ENCODE data around the gene TMEM223. TPM values are rescaled to one million over a fixed set of nuclear protein-coding genes. Genes with fewer than 3 reads are reported as not detected.

The TMEM223 gene
- total and polyA plus RNA-seq, 9 of the 15 experiments (the other 6 are each of a cell fraction or from before 2014, with no cell fraction given) = 5.9 to 34.5 (median 19.6) TPM

DNA sequence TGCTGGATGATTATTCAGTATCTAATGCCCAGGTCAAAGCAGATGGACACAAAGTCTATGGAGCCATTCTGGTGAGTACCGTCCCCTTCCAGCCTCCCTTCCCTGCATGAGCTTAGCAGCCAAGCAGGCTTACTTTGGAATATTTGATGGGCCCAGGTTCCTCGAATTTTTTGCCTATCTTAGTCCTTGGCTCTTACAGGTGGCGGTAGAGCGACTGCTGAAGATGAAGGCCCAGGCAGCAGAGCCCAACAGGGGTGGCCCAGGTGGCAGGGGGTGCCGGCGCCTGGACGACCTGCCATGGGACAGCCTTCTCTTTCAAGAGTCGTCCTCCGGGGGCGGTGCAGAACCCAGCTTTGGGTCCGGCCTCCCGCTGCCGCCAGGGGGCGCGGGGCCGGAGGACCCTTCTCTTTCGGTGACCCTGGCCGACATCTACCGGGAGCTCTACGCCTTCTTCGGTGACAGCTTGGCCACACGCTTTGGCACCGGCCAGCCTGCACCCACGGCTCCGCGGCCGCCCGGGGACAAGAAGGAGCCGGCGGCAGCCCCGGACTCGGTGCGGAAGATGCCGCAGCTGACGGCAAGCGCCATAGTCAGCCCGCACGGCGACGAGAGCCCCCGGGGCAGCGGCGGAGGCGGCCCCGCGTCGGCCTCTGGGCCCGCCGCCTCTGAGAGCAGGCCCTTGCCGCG lies 5.3 kb downstream of the TMEM223 start (continued):
- TF ChIP-seq, protein P1, sequence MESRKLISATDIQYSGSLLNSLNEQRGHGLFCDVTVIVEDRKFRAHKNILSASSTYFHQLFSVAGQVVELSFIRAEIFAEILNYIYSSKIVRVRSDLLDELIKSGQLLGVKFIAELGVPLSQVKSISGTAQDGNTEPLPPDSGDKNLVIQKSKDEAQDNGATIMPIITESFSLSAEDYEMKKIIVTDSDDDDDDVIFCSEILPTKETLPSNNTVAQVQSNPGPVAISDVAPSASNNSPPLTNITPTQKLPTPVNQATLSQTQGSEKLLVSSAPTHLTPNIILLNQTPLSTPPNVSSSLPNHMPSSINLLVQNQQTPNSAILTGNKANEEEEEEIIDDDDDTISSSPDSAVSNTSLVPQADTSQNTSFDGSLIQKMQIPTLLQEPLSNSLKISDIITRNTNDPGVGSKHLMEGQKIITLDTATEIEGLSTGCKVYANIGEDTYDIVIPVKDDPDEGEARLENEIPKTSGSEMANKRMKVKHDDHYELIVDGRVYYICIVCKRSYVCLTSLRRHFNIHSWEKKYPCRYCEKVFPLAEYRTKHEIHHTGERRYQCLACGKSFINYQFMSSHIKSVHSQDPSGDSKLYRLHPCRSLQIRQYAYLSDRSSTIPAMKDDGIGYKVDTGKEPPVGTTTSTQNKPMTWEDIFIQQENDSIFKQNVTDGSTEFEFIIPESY (CRISPR knock-in tag; IDR thresholded peaks at IDR 0.05) = peak; percentile 47; the same call in 1 of the 2 replicates
- TF ChIP-seq GTF2A2 (tag; IDR thresholded peaks at IDR 0.05) (no peak), PHF20 (IDR thresholded peaks at IDR 0.05; ENCODE audit: partially characterized antibody) (peak; percentile 15), EP300 (IDR thresholded peaks at IDR 0.05; ENCODE audit: low read length) (peak; percentile 15; the same call in 1 of the 2 replicates), GTF2F1 (IDR thresholded peaks at IDR 0.05; ENCODE audit: low read depth, low read length) (0 out of 2 replicates have a peak, but pooled peaks have one; percentile 30), ZNF239 (CRISPR knock-in tag; IDR thresholded peaks at IDR 0.05) (no peak), ZNF586 (CRISPR knock-in tag; conservative IDR thresholded peaks at IDR 0.05) (no peak), NR2C2 (CRISPR knock-in tag; IDR thresholded peaks at IDR 0.05) (no peak), NR2C2 (tag; IDR thresholded peaks at IDR 0.05) (peak; percentile 87), ZNF551 (CRISPR knock-in tag; IDR thresholded peaks at IDR 0.05) (no peak), JUNB (CRISPR knock-in tag; conservative IDR thresholded peaks at IDR 0.05) (no peak), JUND (IDR thresholded peaks at IDR 0.05; ENCODE audit: borderline replicate concordance, low read depth, low read length) (peak; percentile 57; the same call in 1 of the 2 replicates), JUND (tag; IDR thresholded peaks at IDR 0.05; ENCODE audit: borderline replicate concordance, low read depth, low read length) (no peak; the same call in 2 of the 3 replicates), ZNF384 (IDR thresholded peaks at IDR 0.05; ENCODE audit: low read depth, low read length) (peak; percentile 41; the same call in 1 of the 2 replicates), ZKSCAN3 (CRISPR knock-in tag; IDR thresholded peaks at IDR 0.05) (no peak), CBX5 (IDR thresholded peaks at IDR 0.05; ENCODE audit: borderline replicate concordance, low read depth) (no peak), OTX1 (CRISPR knock-in tag; IDR thresholded peaks at IDR 0.05) (no peak), ZNF785 (CRISPR knock-in tag; IDR thresholded peaks at IDR 0.05) (no peak), ETV1 (tag; conservative IDR thresholded peaks at IDR 0.05; ENCODE audit: low read depth) (peak; percentile 6; the same call in 1 of the 2 replicates)
- TF ChIP-seq, protein P2, sequence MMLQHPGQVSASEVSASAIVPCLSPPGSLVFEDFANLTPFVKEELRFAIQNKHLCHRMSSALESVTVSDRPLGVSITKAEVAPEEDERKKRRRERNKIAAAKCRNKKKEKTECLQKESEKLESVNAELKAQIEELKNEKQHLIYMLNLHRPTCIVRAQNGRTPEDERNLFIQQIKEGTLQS (IDR thresholded peaks at IDR 0.05) = no peak
- TF ChIP-seq, protein P2 (CRISPR knock-in tag; conservative IDR thresholded peaks at IDR 0.05) = no peak; the same call in 1 of the 2 replicates
- TF ChIP-seq, protein P3, sequence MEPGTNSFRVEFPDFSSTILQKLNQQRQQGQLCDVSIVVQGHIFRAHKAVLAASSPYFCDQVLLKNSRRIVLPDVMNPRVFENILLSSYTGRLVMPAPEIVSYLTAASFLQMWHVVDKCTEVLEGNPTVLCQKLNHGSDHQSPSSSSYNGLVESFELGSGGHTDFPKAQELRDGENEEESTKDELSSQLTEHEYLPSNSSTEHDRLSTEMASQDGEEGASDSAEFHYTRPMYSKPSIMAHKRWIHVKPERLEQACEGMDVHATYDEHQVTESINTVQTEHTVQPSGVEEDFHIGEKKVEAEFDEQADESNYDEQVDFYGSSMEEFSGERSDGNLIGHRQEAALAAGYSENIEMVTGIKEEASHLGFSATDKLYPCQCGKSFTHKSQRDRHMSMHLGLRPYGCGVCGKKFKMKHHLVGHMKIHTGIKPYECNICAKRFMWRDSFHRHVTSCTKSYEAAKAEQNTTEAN (CRISPR knock-in tag; IDR thresholded peaks at IDR 0.05) = 0 out of 2 replicates have a peak, but pooled peaks have one; percentile 42
- TF ChIP-seq, protein P4, sequence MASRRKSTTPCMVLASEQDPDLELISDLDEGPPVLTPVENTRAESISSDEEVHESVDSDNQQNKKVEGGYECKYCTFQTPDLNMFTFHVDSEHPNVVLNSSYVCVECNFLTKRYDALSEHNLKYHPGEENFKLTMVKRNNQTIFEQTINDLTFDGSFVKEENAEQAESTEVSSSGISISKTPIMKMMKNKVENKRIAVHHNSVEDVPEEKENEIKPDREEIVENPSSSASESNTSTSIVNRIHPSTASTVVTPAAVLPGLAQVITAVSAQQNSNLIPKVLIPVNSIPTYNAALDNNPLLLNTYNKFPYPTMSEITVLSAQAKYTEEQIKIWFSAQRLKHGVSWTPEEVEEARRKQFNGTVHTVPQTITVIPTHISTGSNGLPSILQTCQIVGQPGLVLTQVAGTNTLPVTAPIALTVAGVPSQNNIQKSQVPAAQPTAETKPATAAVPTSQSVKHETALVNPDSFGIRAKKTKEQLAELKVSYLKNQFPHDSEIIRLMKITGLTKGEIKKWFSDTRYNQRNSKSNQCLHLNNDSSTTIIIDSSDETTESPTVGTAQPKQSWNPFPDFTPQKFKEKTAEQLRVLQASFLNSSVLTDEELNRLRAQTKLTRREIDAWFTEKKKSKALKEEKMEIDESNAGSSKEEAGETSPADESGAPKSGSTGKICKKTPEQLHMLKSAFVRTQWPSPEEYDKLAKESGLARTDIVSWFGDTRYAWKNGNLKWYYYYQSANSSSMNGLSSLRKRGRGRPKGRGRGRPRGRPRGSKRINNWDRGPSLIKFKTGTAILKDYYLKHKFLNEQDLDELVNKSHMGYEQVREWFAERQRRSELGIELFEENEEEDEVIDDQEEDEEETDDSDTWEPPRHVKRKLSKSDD (conservative IDR thresholded peaks at IDR 0.05; ENCODE audit: low read length) = 0 out of 2 replicates have a peak, but pooled peaks have one; percentile 52

Measured in K562 (cell line).